PC-3 (cell line): ENCODE results near the gene ERMN.

Experiments
- CTCF ChIP-seq: fragments of 300-600 bp; sonication (generic); conservative IDR thresholded peaks from 2 replicates; pipeline ENCODE4 v1.5.1; 2017; ENCODE audit warnings: antibody characterized with exemption, low read depth, mild to moderate bottlenecking, low read length
- EZH2 ChIP-seq: fragments of 300-600 bp; sonication (generic); IDR thresholded peaks from one replicate; pipeline ENCODE4 v1.6.1; 2017; ENCODE audit warnings: antibody characterized with exemption, mild to moderate bottlenecking, low read length; ENCODE audit not compliant: unreplicated experiment
- EZH2phosphoT487 ChIP-seq: fragments of 300-600 bp; sonication (generic); IDR thresholded peaks from 2 replicates; pipeline ENCODE4 v1.6.1; 2018; ENCODE audit warnings: mild to moderate bottlenecking, antibody characterized with exemption, low read length, borderline replicate concordance

- TF ChIP-seq CTCF: no peak
- no peak for TF ChIP-seq EZH2phosphoT487
- no peak for TF ChIP-seq EZH2
These were observed at the start of gene ERMN for GRCh38 chr2:157325786-157326185.
